NCI-H1105 (cell line): ENCODE data around the gene DDAH2.
A peak's percentile ranks its signal among the peaks of the same experiment; 100 is the strongest.

Experiments
- DNase-seq: peaks from one replicate; lab custom pipeline; 2025; lab: John Stamatoyannopoulos, UW

DDAH2 gene

GRCh38 chr6:31761343-31761742, 32.2 kb upstream of the DDAH2 start:
- DNase-seq: no peak

GRCh38 chr6:31760790-31761189, 31.7 kb upstream of the DDAH2 start:
- DNase-seq: no peak

GRCh38 chr6:31758281-31758680, 29.2 kb upstream of the DDAH2 start:
- no peak for DNase-seq

- DNase-seq: no peak
These were observed 23.7 kb upstream of the DDAH2 start for GRCh38 chr6:31752739-31753319.

GRCh38 chr6:31750411-31751022, 21.4 kb upstream of the DDAH2 start:
- DNase-seq: no peak

GRCh38 chr6:31749301-31750036, 20.4 kb upstream of the DDAH2 start:
- no peak for DNase-seq

GRCh38 chr6:31744422-31744821, 15.3 kb upstream of the DDAH2 start:
- DNase-seq: no peak

GRCh38 chr6:31742894-31743293, 13.8 kb upstream of the DDAH2 start:
- DNase-seq: no peak

GRCh38 chr6:31741815-31742214, 12.7 kb upstream of the DDAH2 start:
- DNase-seq: no peak

- DNase-seq: no peak
These were observed 11.5 kb upstream of the DDAH2 start for GRCh38 chr6:31740397-31741223.

GRCh38 chr6:31739639-31740396, 10.7 kb upstream of the DDAH2 start, which contains the start of gene MSH5:
TSS of gene MSH5 (plus strand) at chr6:31740005. CDS start at chr6:31740467, 462 bp downstream.
- peak; percentile 94 for DNase-seq

- no peak for DNase-seq
These were observed 9.2 kb upstream of the DDAH2 start for GRCh38 chr6:31737991-31738979.

GRCh38 chr6:31737315-31737990, 8.4 kb upstream of the DDAH2 start:
- DNase-seq: no peak

GRCh38 chr6:31736768-31737314, 7.7 kb upstream of the DDAH2 start:
- no peak for DNase-seq

GRCh38 chr6:31736021-31736767, 7.1 kb upstream of the DDAH2 start, which contains the start of gene CLIC1:
TSS of gene CLIC1 (minus strand) at chr6:31736530. CDS start at chr6:31736300, 230 bp downstream.
- peak; percentile 71 for DNase-seq

GRCh38 chr6:31734821-31735406, 5.8 kb upstream of the DDAH2 start:
- no peak for DNase-seq

- DNase-seq: no peak
These were observed 5.2 kb upstream of the DDAH2 start for GRCh38 chr6:31734247-31734820.

GRCh38 chr6:31733734-31734133, 4.6 kb upstream of the DDAH2 start:
- no peak for DNase-seq
